ENCODE results near the gene SLA2.
A peak's percentile ranks its signal among the peaks of the same experiment; 100 is the strongest.

SLA2 gene

GRCh38 chr20:36606158-36607066 lies 39.6 kb downstream of the SLA2 start:
- no peak for DNase-seq

- peak; percentile 96 for DNase-seq
Measured at GRCh38 chr20:36605399-36606157, 40.4 kb downstream of the SLA2 start, which contains the start of gene RAB5IF. TSS of gene RAB5IF (plus strand) at chr20:36605779. CDS start at chr20:36605952, 173 bp downstream.

DNA sequence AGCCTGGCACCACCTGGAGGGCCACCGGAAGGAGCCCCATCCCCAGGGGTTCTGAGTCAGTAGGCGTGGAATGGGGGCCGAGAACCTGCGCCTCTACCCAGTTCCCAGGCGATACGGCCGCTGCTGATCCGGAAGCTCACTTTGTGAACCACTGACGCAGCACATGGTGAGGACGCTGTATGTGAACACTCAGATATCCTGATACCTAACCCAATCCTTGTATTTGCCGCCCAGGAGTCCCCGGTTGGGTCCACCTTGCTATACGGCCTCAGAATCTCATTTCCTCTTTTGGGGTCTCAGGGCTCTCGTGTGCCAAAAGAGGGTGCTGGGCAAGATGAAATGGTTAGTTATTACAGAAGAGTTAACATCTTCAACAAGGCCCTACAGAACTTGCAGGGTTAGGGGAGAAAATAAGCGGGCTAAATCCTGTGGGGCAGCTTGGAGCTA lies 41.0 kb downstream of the SLA2 start:
- DNase-seq, result no peak

DNA sequence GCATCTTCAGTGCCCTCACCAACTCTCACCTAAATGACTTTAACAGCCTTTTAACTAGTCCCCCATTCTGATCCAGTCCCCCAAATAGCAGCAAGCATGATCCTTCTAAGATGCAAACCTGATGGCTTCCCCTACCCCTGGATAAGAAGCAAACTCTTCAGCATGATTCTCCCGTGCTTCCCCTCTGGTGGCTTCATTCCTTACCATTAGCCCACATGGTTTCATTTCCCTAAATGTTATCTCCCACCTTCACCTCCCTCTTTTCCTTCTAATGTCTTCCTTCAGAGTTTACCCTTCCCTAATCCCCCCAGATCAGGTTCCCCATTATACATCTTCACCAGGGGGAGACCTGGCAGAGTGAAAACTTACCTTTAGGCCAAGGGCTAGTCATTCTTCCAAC lies 44.5 kb downstream of the SLA2 start:
- no peak for DNase-seq

- DNase-seq, result no peak
Measured at GRCh38 chr20:36599912-36600345, 46.1 kb downstream of the SLA2 start.

DNA sequence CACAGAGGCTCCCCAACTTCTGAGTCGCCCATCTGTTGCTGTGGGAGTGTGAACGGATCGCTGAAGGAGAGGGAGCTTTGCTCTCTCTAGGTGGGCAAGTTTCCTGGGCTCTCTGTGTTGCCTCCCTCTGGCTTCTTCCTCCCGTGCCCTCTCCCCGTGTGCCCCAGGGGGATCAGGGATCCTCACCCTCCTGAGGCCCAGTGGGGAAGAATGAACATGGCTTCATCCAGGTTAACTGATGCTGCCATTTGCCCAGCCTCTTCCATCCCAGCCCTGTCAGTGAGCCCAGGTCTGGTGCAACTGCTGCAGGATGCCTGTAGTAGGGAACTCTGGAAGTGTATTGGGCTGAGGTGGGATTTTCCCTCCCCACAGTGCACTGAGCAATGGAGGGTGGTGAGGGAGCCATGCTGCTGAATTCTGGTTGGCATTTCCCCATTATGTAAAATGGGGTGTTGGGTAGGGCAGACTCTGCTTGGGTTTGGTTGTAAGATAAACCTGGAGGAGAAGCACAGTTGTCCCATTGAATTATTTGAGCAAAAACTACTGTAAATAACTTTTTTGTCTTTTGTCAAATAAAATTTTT lies 52.6 kb downstream of the SLA2 start:
- no peak for DNase-seq

GRCh38 chr20:36591854-36592641 lies 53.9 kb downstream of the SLA2 start:
- DNase-seq, result no peak

GRCh38 chr20:36591281-36591680 lies 54.7 kb downstream of the SLA2 start:
- DNase-seq, result no peak

- no peak for DNase-seq
Measured at GRCh38 chr20:36587388-36588070, 58.5 kb downstream of the SLA2 start.

- DNase-seq, result no peak
Measured at GRCh38 chr20:36585410-36586125, 60.4 kb downstream of the SLA2 start.

- DNase-seq, result no peak
Measured at GRCh38 chr20:36584018-36584481, 61.9 kb downstream of the SLA2 start.

GRCh38 chr20:36582821-36583220 lies 63.2 kb downstream of the SLA2 start:
- no peak for DNase-seq

DNA sequence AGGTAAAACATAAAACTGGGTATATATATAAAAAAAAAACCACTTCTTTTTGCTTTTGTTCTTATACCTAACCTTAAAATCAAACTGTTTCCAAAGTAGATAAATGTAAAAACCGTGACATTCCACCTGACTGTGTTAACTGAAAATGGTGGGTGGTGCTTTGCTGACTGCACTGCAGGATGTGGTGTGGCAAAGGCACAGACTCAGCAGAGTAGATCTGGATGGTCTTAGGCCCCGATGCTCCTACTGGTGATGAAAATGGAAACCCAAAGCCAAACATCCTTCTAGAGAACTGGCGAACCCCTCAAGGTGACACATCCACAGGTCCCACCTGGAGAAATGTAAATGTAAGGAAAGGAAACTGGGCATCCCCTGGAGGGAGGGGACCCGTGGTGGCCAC lies 63.7 kb downstream of the SLA2 start:
- no peak for DNase-seq

DNA sequence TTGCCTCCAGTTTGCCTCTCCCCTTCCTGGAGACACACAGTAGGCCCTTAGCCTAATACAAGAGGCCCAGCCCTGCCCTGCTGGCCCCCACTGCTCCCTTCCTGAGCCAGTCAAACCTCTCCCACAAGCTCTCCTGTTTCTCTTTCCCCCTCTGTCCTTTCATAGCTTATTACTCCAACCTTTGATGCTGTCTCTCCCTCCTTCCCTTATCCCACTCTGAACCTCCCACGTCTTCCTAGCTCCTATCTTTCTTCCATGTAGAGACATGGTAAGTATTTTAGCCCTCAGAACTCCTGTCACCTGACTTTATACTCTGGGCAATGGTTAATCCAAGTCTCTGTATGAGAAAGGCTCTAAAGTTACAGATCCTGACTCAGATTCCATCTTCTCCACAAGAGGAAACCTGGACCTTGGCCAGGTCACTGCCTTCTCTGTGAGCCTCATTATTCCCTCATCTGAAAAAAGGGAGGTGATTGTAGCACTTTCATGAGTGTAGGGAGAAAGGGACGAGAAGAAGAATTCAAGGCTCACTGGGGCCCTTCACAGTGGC lies 65.9 kb downstream of the SLA2 start:
- no peak for DNase-seq

- no peak for DNase-seq
Measured at GRCh38 chr20:36578356-36579041, 67.5 kb downstream of the SLA2 start.

GRCh38 chr20:36576081-36576445 lies 69.9 kb downstream of the SLA2 start:
- DNase-seq, result no peak

DNA sequence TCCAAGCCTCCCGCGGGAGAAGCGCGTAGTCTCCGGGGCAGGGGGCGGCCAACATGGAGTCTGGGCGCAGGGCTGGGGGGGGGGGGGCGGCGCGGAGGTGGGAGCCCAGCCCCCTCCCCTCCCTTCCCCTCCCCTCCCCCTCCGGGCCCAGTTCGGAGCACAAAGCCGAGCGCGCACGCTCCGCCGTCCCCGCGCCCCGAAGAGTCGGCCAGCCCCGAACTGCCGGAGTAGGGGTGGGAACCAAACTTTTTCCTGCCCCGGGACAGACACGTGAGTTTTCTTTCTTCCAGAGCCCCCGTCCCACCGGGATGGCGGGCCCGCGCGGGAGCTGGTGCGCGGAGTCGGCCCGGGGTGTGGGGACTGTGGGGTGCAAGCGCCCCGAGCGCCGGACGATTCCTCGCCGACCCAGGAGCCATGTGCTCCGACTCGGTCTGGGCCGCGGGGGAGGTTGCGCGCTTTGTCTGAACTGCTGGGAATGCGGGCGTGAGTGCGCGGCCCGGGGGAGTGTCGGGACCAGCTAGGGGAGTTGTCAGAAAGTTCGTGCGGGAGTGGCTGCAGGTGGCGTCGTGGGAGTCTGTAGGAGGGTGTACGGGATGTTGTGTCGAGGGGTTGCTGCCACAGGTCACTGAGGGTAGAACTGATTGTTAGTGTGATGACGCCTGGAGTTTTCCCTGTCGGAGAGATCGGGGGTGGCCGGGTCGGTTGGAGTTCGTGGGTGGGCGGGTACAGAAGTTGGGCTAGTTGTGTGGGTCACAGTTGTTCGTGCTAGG lies 71.4 kb downstream of the SLA2 start:
- DNase-seq, result no peak

DNA sequence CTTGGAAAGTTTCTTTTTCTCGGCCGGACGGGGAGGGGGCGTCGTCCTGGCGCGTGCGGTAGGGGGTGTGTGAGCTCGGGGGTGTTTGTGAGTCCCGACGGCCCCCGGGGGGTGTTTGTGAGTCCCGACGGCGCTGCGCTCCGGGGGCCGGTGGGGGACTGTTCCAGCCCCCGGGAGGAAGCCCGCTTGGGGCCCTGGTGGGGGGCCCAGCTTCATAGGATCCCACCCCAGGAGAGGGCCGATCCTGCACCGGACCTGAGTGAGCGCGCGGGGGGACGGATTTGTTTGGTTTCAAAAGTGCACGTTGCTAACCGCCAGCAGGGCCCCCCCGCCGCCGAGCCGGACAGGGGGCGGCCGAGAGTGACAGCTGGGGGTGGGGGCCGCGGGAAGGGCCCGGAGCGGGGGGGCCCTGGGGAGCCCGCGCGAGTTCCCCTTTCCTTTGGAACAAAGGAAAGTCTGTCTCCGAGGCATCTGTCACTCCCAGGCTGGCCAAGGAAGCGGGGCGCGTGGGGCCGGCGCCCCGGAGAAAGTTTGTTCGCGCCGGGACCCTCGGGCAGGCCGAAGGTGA lies 72.1 kb downstream of the SLA2 start:
- DNase-seq, result no peak
